GM19452 (cell line): Measurements from ENCODE around the gene GXYLT1.
"Not testable (repeated sequence)": the region's sequence is repeated elsewhere in the genome, so short reads cannot be mapped to it uniquely, and the experiment has no call there.

Experiments used
- ATAC-seq: cut with Tn5 transposase; IDR thresholded peaks from one replicate; pipeline ENCODE4 v1.9.1; 2021; ENCODE audit not compliant: unreplicated experiment

GXYLT1 gene

DNA sequence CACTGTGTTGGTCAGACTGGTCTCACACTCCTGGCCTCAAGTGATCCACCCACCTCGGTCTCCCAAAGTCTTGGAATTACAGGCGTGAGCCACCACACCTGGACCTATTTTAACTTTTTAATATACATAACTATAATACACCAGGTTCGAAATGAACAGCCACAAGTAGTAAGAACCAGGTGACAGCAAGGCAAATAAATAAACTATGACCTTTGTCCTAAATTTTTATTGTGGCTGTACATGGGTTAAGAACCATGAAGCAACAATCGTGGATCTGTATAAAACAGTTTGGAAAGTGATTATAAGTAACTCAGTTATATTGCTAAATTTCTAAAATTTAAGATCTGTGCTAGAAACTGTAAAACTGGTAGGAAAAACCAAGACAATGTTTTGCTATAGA is 41.5 kb downstream of the GXYLT1 start:
- no peak for ATAC-seq

DNA sequence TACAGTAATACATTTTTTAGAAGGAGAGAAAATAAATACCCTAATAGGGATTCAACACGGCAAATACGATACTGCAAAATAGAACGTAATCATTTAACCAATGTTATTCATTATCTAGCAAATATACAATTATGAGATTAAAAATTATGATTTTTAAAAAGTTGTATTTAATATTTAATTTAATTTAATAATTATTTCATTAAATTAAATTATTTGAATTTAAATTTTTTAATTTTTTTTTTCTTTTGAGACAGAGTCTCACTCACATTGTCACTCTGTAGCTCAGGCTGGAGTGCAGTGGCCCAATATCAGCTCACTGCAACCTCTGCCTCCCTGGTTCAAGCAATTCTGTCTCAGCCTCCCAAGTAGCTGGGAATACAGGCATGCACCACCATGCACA is 42.0 kb downstream of the GXYLT1 start:
- ATAC-seq: no peak

DNA sequence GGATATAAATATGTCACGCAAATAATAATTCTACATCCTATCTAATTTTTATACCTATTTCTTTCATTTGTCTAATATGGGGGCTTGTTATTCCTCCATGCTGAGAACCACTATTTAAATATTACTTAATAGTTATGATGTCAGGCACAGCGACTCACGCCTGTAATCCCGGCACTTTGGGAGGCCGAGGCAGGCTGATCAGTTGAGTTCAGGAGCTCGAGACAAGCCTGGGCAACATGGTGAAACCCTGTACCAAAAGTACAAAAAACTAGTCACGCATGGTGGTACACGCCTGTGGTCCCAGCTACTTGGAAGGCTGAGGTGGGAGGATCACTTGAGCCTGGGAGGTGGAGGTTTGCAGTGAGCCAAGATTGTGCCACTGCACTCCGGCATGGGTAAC is 45.2 kb downstream of the GXYLT1 start:
- no peak for ATAC-seq

GRCh38 chr12:42097971-42098370 is 46.7 kb downstream of the GXYLT1 start:
- peak; percentile 89 for ATAC-seq

- no peak for ATAC-seq
Measured at GRCh38 chr12:42094277-42094676, 50.4 kb downstream of the GXYLT1 start.

- ATAC-seq: no peak
Measured at GRCh38 chr12:42091769-42092168, 52.9 kb downstream of the GXYLT1 start.

GRCh38 chr12:42090899-42091298 is 53.8 kb downstream of the GXYLT1 start:
- no peak for ATAC-seq

GRCh38 chr12:42086031-42086430 is 58.6 kb downstream of the GXYLT1 start:
- no peak for ATAC-seq

- no peak for ATAC-seq
Measured at GRCh38 chr12:42085594-42085993, 59.1 kb downstream of the GXYLT1 start.

GRCh38 chr12:42084522-42084921 is 60.2 kb downstream of the GXYLT1 start:
- no peak for ATAC-seq

DNA sequence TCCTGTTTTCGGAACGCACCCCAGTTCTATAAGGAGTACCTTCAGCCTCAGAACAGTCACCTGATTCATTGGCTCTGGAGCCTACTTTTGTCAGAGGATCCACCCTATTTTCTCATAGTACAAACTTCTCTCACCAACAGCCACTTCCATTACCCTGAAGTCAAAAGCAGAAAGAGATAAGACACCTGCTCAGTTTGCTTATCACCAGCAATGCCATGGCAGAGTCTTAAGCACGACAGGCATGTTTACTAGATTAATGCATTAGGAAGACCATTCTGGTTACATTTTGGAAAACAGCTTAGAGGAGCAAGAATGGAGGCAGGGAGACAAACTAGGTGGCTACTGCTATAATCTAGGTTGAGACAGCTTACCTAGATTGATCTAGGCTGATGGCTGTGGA is 67.7 kb downstream of the GXYLT1 start:
- ATAC-seq: no peak

GRCh38 chr12:42070036-42070435 is 74.6 kb downstream of the GXYLT1 start:
- ATAC-seq: no peak

- no peak for ATAC-seq
Measured at GRCh38 chr12:42059127-42059526, 85.5 kb downstream of the GXYLT1 start.

DNA sequence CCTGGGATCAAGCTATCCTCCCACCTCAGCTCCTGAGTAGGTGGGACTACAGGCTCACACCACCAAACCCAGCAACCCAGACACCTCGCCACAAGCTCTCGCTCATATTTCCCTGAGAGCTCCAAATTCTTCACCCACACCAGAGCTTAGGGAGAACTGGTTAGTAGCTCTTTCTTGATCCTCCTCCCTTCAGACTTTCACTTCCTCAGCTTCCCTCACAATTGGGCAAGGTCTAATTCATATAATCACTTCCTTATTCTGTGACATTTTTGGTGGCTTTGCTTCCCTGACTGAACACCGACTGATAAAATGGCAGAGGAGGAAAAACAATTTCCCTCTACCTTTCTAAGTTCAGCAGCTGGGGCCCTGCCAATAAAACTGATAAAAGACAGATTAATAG is 88.5 kb downstream of the GXYLT1 start:
- peak; percentile 84 for ATAC-seq

- no peak for ATAC-seq
Measured at GRCh38 chr12:42053456-42053855, 91.2 kb downstream of the GXYLT1 start.

GRCh38 chr12:42048980-42049379 is 95.7 kb downstream of the GXYLT1 start:
- not testable (repeated sequence) for ATAC-seq

DNA sequence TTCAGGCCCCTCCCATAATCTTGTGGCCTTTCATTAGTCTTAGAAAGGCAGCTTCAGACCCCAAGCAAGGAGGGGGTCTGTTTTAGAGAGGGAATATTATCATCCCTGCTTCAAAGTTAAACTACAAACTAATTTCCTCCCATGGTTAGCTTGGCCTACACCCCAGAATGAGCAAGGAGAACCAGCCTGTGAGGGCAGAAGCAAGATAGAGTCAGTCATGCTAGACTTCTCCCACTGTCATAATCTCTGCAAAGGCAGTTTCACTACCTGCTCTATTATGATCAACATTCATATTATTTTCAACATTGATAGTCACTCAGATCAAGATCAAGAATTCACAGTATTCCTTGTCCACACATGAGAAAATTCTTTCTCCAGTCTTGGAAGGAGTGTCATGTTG is 105.1 kb downstream of the GXYLT1 start:
- no peak for ATAC-seq

DNA sequence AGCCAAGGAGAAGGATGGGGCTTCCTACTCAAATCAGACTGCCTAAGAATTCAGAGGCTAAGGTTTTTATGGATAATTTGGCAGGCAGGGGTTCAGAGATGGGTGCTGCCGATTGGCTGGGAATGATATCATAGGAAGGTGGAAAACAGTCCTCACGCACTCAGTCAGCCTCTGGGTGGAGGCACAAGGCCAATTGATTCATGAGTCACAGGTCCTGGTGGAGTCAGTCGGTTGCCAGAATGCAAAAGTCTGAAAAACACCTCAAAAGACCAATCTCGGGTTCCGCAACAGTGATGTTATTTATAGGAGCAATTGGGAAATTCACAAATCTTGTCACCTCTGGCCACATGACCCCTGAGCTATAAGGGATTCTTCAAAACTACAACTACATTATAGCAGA is 105.5 kb downstream of the GXYLT1 start:
- no peak for ATAC-seq

- no peak for ATAC-seq
Measured at GRCh38 chr12:42031847-42032564, 112.7 kb downstream of the GXYLT1 start.
